WI38 (cell line): ENCODE data around the gene SIAH1.
"Not testable (repeated sequence)": the region's sequence is repeated elsewhere in the genome, so short reads cannot be mapped to it uniquely, and the experiment has no call there.

ENCODE experiments used
- H3K4me3 ChIP-seq: 2 replicates; pipeline ENCODE4 v1.5.1; 2011; ENCODE audit warnings: low read depth, mild to moderate bottlenecking, control low read depth, low read length
- CTCF ChIP-seq: IDR thresholded peaks from 2 replicates; pipeline ENCODE4 v1.5.1; 2012; ENCODE audit warnings: low read depth, mild to moderate bottlenecking, control low read depth, low read length

The SIAH1 gene

GRCh38 chr16:48426244-48427141 is 41.3 kb upstream of the SIAH1 start:
- TF ChIP-seq CTCF: no peak
- H3K4me3 ChIP-seq: no peak overlapping the region

DNA sequence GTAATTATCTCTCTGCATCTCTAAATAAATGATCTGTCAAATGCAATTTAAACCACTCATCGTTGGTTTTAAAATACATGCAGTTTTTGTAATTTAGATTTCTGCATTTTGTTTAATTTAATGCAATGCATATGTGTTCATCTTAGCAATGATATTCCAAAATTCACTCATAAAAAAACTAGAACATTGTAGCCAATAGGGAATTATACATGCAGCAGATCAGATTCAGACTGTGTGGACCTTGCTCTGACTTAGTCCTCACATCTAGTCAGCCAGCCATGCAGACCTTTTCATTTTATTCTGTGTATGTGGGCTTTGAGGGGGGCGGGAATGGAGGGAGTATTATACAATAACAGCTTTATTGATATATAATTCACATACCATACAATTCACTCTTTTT is 37.3 kb upstream of the SIAH1 start:
- no peak overlapping the region for H3K4me3 ChIP-seq
- TF ChIP-seq CTCF: no peak

DNA sequence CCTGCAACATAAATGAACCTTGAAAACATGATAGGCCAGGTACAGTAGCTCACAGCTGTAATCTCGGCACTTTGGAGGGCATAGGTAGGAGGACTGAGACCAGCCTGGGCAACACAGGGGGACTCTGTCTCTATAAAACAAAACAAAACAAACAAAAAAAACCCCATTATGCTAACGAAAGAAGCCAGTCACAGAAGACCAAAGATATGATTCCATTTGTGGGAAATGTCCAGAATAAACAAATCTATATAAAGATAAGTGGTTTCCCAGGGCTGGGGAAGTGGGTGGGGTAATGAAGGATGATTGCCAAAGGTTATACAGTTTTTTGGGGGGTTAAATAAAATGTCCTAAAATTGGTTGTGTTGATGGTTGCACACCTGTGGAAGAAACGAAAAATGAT is 36.5 kb upstream of the SIAH1 start:
- no peak for TF ChIP-seq CTCF
- no peak overlapping the region for H3K4me3 ChIP-seq

- no peak for TF ChIP-seq CTCF
- no peak overlapping the region for H3K4me3 ChIP-seq
Measured at GRCh38 chr16:48420437-48420836, 35.2 kb upstream of the SIAH1 start.

GRCh38 chr16:48416617-48417016 is 31.4 kb upstream of the SIAH1 start:
- not testable (repeated sequence) for H3K4me3 ChIP-seq

DNA sequence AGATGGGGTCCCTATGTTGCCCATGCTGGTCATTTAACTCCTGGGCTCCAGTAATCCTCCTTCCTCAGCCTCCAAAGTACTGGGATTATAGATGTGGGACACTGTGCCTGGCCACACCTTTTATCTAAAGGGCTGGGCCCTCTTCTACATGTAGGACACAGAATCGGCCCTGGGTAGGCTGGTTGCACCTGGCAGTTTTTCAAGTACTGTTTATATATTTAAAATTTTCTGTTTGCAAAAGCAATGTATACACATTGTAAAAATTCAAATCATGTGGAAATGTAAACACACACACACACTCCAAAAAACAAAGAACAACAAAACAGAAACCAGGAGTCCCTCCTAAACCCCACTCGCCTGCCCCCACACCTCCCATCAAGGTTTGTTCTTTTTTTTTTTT is 28.1 kb upstream of the SIAH1 start:
- TF ChIP-seq CTCF: no peak
- no peak overlapping the region for H3K4me3 ChIP-seq

- H3K4me3 ChIP-seq: no peak overlapping the region
- no peak for TF ChIP-seq CTCF
Measured at GRCh38 chr16:48409839-48410632, 24.8 kb upstream of the SIAH1 start.
